OCI-LY1 (cell line): Measurements from ENCODE around the gene NOL3.

Source experiments
- H2AFZ ChIP-seq: fragments of 200-600 bp; sonication (generic), shearing (Covaris generic); 2 replicates; pipeline ENCODE4 v1.6.0; 2014; ENCODE audit warnings: antibody characterized with exemption, mild to moderate bottlenecking, low read length
- H3F3A ChIP-seq: fragments of 200-600 bp; sonication (generic), shearing (Covaris generic); 2 replicates; pipeline ENCODE4 v1.6.0; 2014; ENCODE audit warnings: mild to moderate bottlenecking, antibody characterized with exemption, low read length, moderate library complexity; ENCODE audit not compliant: insufficient read depth
- H3K27ac ChIP-seq: fragments of 200-600 bp; sonication (generic); 2 replicates; pipeline ENCODE4 v1.5.1; 2014; ENCODE audit warnings: low read length, mixed run types, mild to moderate bottlenecking, low read depth; ENCODE audit not compliant: poor library complexity, severe bottlenecking
- H3K27me3 ChIP-seq: fragments of 200-600 bp; sonication (generic); 2 replicates; pipeline ENCODE4 v1.6.0; 2014; ENCODE audit warnings: antibody characterized with exemption, mild to moderate bottlenecking, low read length, moderate library complexity; ENCODE audit not compliant: insufficient read depth
- H3K36me3 ChIP-seq: fragments of 200-600 bp; sonication (generic); 2 replicates; pipeline ENCODE4 v1.6.1; 2014; ENCODE audit warnings: mild to moderate bottlenecking, antibody characterized with exemption, low read length, moderate library complexity, mixed read lengths; ENCODE audit not compliant: insufficient read depth
- H3K4me1 ChIP-seq: fragments of 200-600 bp; sonication (generic); 2 replicates; pipeline ENCODE4 v1.5.1; 2014; ENCODE audit warnings: mild to moderate bottlenecking, low read length, moderate library complexity; ENCODE audit not compliant: insufficient read depth, severe bottlenecking
- H3K4me2 ChIP-seq: fragments of 200-600 bp; sonication (generic), shearing (Covaris generic); 2 replicates; pipeline ENCODE4 v1.6.1; 2014; ENCODE audit warnings: low read length
- H3K4me3 ChIP-seq: fragments of 200-600 bp; sonication (generic); 2 replicates; pipeline ENCODE4 v1.5.1; 2014; ENCODE audit warnings: low read length, low read depth, mild to moderate bottlenecking, mixed read lengths; ENCODE audit not compliant: poor library complexity, severe bottlenecking
- H3K79me2 ChIP-seq: fragments of 200-600 bp; shearing (Covaris generic); 2 replicates; pipeline ENCODE4 v1.6.1; 2016; ENCODE audit warnings: mixed run types, low read length, mixed read lengths; ENCODE audit not compliant: insufficient read depth
- H3K9ac ChIP-seq: fragments of 200-600 bp; sonication (generic), shearing (Covaris generic); 2 replicates; pipeline ENCODE4 v1.6.1; 2014; ENCODE audit warnings: mild to moderate bottlenecking, low read length, mixed read lengths
- H3K9me2 ChIP-seq: fragments of 200-600 bp; sonication (generic), shearing (Covaris generic); 2 replicates; pipeline ENCODE4 v1.6.1; 2014; ENCODE audit warnings: low read depth, mild to moderate bottlenecking, low read length, mixed read lengths
- H3K9me3 ChIP-seq: fragments of 200-600 bp; shearing (Covaris generic); 2 replicates; pipeline ENCODE4 v1.6.1; 2014; ENCODE audit warnings: low read length, mixed read lengths
- H4K20me1 ChIP-seq: fragments of 200-600 bp; sonication (generic), shearing (Covaris generic); 2 replicates; pipeline ENCODE4 v1.6.0; 2016; ENCODE audit warnings: mild to moderate bottlenecking, low read length; ENCODE audit not compliant: insufficient read depth
- CTCF ChIP-seq: fragments of 200-600 bp; sonication (generic), shearing (Covaris generic); IDR thresholded peaks from 2 replicates; pipeline ENCODE4 v1.5.1; 2017; ENCODE audit warnings: mild to moderate bottlenecking, antibody characterized with exemption, low read length, moderate library complexity, mixed read lengths
- EZH2 ChIP-seq: fragments of 200-600 bp; sonication (generic), shearing (Covaris generic); IDR thresholded peaks from 2 replicates; pipeline ENCODE4 v1.8.0; 2017; ENCODE audit warnings: borderline replicate concordance, mixed run types, mild to moderate bottlenecking, antibody characterized with exemption, low read length, moderate library complexity, mixed read lengths

The NOL3 gene

GRCh38 chr16:67195676-67196075 lies 25.3 kb downstream of the NOL3 start:
- Histone ChIP-seq H3K27me3 (no peaks in the 10 kb centered on the region), H4K20me1 (no peaks in the 10 kb centered on the region), H3K9me3 (no peaks in the 10 kb centered on the region), H3F3A (no peaks in the 10 kb centered on the region), H3K27ac (no peak overlapping the region), H2AFZ (no peak overlapping the region), H3K36me3 (peaks cover 60% of the 10 kb centered on the region), H3K4me3 (no peak overlapping the region), H3K4me2 (no peak overlapping the region), H3K9me2 (no peaks in the 10 kb centered on the region), H3K9ac (no peak overlapping the region), H3K79me2 (peaks cover 16% of the 10 kb centered on the region), H3K4me1 (peaks cover 30% of the 10 kb centered on the region)
- no peak for TF ChIP-seq CTCF
- TF ChIP-seq EZH2 = no peak

GRCh38 chr16:67196881-67197280 lies 26.5 kb downstream of the NOL3 start:
- Histone ChIP-seq H3K36me3 (peaks cover 68% of the 10 kb centered on the region), H3F3A (no peaks in the 10 kb centered on the region), H3K27me3 (no peaks in the 10 kb centered on the region), H3K4me2 (no peak overlapping the region), H3K9me3 (no peaks in the 10 kb centered on the region), H3K4me1 (peaks cover 30% of the 10 kb centered on the region), H3K79me2 (peaks cover 16% of the 10 kb centered on the region), H3K4me3 (no peak overlapping the region), H3K27ac (no peak overlapping the region), H3K9ac (no peak overlapping the region), H4K20me1 (no peaks in the 10 kb centered on the region), H2AFZ (no peak overlapping the region), H3K9me2 (no peaks in the 10 kb centered on the region)
- TF ChIP-seq CTCF = no peak
- no peak for TF ChIP-seq EZH2

- Histone ChIP-seq H3K9ac (no peak overlapping the region), H3K27me3 (no peaks in the 10 kb centered on the region), H3K36me3 (peaks cover 76% of the 10 kb centered on the region), H4K20me1 (no peaks in the 10 kb centered on the region), H3K9me3 (no peaks in the 10 kb centered on the region), H3K4me1 (peaks cover 28% of the 10 kb centered on the region), H3F3A (no peaks in the 10 kb centered on the region), H3K9me2 (no peaks in the 10 kb centered on the region), H2AFZ (no peak overlapping the region), H3K27ac (peak overlapping the region; percentile 45), H3K79me2 (peaks cover 10% of the 10 kb centered on the region), H3K4me2 (no peak overlapping the region), H3K4me3 (no peak overlapping the region)
- no peak for TF ChIP-seq CTCF
- TF ChIP-seq EZH2 = no peak
Measured at GRCh38 chr16:67197704-67198103, 27.4 kb downstream of the NOL3 start.
